HUES64 (cell line): Measurements from ENCODE around the gene CPA4.

Experiments used
- H3K27ac ChIP-seq: 2 replicates; pipeline ENCODE4 v1.7.0; 2013; ENCODE audit warnings: low read depth, low read length, inconsistent platforms
- H3K27me3 ChIP-seq: 2 replicates; pipeline ENCODE4 v1.6.1; 2013; ENCODE audit warnings: mild to moderate bottlenecking, low read length; ENCODE audit not compliant: insufficient read depth
- H3K36me3 ChIP-seq: 2 replicates; pipeline ENCODE4 v1.6.1; 2013; ENCODE audit warnings: mild to moderate bottlenecking, low read length; ENCODE audit not compliant: insufficient read depth
- H3K4me1 ChIP-seq: 2 replicates; pipeline ENCODE4 v1.6.1; 2013; ENCODE audit warnings: mild to moderate bottlenecking, low read length, moderate library complexity; ENCODE audit not compliant: insufficient read depth
- H3K4me3 ChIP-seq: 2 replicates; pipeline ENCODE4 v1.5.1; 2013; ENCODE audit warnings: mild to moderate bottlenecking, low read length, moderate library complexity
- H3K9ac ChIP-seq: 2 replicates; pipeline ENCODE4 v1.6.1; 2013; ENCODE audit warnings: mild to moderate bottlenecking, low read depth, low read length
- H3K9me3 ChIP-seq: 2 replicates; pipeline ENCODE4 v1.6.1; 2013; ENCODE audit warnings: low read depth, low read length; ENCODE audit not compliant: insufficient read depth
- WGBS: fragments of 150-250, 120-280 bp; methylation state at CpG from one replicate; pipeline ENCODE4 v1.1.7; 2013; ENCODE audit warnings: missing lambda C conversion rate; 5-methylcytosine and 5-hydroxymethylcytosine counted together

Gene CPA4

DNA sequence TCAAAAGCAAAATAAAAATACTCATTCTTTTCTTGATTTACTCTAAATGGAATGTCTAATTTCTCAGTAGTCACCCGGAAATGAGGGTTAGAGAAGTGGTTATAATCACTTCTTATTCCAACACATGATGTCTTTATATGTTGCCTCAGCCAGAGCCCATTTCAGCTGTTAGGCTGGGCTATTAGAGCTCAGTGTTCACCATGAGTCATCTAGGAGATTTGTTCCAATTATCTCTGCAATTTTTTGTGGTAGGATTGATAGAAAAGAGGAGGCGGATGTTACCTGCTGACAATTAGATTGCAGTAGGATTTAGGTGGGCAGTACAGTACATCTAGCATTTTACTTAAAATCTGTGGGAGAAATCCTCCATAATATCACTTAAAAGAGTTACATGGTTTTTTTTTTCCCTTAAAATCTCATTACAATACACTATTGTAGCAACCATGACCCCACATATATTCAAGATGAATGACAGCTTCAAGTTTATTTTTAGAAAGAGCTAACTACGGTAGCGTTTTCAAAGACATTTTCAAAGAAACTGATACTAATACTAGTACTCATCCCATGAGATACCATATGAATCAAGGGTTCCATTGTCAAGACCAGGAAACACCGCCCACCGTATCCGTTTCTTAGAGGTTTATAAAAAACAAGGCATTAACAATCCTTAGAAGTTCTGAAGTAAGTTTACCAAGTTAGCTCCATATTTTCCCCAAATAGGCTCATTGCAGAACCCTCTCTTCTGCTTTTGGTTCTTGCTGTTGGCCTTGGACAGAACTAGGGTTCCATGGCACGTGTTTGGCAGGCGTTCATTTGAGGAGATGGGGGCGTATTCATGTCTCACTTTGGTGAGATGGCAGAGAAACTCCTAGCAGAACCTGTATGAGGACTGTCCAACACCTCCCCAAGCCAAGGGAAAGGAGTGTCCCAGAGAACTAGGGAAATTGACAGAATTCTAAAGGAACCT lies 15.9 kb upstream of the CPA4 start:
- Histone ChIP-seq H3K9me3 (no peaks in the 10 kb centered on the region), H3K27me3 (no peaks in the 10 kb centered on the region), H3K27ac (no peak overlapping the region), H3K4me3 (no peak overlapping the region), H3K36me3 (no peaks in the 10 kb centered on the region), H3K9ac (no peak overlapping the region), H3K4me1 (peaks cover 45% of the 10 kb centered on the region)
- 94% methylated on average over 9 of the region's 10 CpGs for WGBS

GRCh38 chr7:130277763-130278643 lies 15.0 kb upstream of the CPA4 start:
- no peak overlapping the region for H3K9ac ChIP-seq
- H3K27ac ChIP-seq = no peak overlapping the region
- 70% methylated on average over 14 of the region's 15 CpGs for WGBS
- peaks cover 35% of the 10 kb centered on the region for H3K4me1 ChIP-seq
- H3K27me3 ChIP-seq = no peaks in the 10 kb centered on the region
- no peaks in the 10 kb centered on the region for H3K9me3 ChIP-seq
- no peaks in the 10 kb centered on the region for H3K36me3 ChIP-seq
- H3K4me3 ChIP-seq = no peak overlapping the region

GRCh38 chr7:130278860-130279259 lies 14.1 kb upstream of the CPA4 start:
- Histone ChIP-seq H3K9me3 (no peaks in the 10 kb centered on the region), H3K27me3 (no peaks in the 10 kb centered on the region), H3K36me3 (no peaks in the 10 kb centered on the region), H3K27ac (no peak overlapping the region), H3K4me3 (no peak overlapping the region), H3K4me1 (peaks cover 30% of the 10 kb centered on the region), H3K9ac (no peak overlapping the region)

- H3K36me3 ChIP-seq = no peaks in the 10 kb centered on the region
- H3K9me3 ChIP-seq = no peaks in the 10 kb centered on the region
- H3K4me1 ChIP-seq = peaks cover 26% of the 10 kb centered on the region
- H3K27me3 ChIP-seq = no peaks in the 10 kb centered on the region
- no peak overlapping the region for H3K4me3 ChIP-seq
- no peak overlapping the region for H3K9ac ChIP-seq
- 92% methylated on average over 2 of the region's 2 CpGs for whole genome bisulfite sequencing
- H3K27ac ChIP-seq = no peak overlapping the region
Measured at GRCh38 chr7:130279286-130279685, 13.7 kb upstream of the CPA4 start.

- WGBS = no CpG with 5 or more reads among the region's 1 CpG
- Histone ChIP-seq H3K4me3 (no peak overlapping the region), H3K4me1 (peaks cover 20% of the 10 kb centered on the region), H3K27me3 (no peaks in the 10 kb centered on the region), H3K27ac (no peak overlapping the region), H3K36me3 (no peaks in the 10 kb centered on the region), H3K9ac (no peak overlapping the region), H3K9me3 (no peaks in the 10 kb centered on the region)
Measured at GRCh38 chr7:130279906-130280305, 13.1 kb upstream of the CPA4 start.

- Histone ChIP-seq H3K4me1 (peaks cover 6% of the 10 kb centered on the region; the same call in 1 of the 2 replicates), H3K27ac (no peak overlapping the region), H3K9me3 (no peaks in the 10 kb centered on the region), H3K27me3 (no peaks in the 10 kb centered on the region), H3K36me3 (no peaks in the 10 kb centered on the region), H3K9ac (no peak overlapping the region), H3K4me3 (no peak overlapping the region)
- 97% methylated on average over 1 of the region's 1 CpG for WGBS
Measured at GRCh38 chr7:130281260-130281659, 11.7 kb upstream of the CPA4 start.

DNA sequence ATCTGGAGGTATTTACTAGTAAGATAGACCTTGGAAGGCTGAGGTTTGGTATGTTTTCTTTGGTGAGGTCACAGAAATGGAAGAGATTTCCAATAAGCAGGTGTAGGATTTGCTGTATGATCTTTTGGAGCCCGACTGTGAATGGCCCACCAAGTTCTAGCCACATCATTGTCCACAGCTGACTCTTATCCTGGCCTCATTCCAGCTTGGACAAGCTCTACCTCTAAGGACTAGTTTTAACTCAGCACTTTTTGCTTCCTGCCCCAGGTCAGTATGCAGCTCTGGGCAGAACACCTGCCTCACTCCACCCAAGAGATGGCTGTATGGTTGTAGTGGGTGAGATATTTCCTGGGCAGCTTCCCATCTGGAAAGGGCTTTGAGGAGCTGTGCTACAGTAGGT lies 6.1 kb upstream of the CPA4 start:
- Histone ChIP-seq H3K4me1 (no peaks in the 10 kb centered on the region), H3K27me3 (no peaks in the 10 kb centered on the region), H3K9ac (no peak overlapping the region), H3K9me3 (no peaks in the 10 kb centered on the region), H3K27ac (no peak overlapping the region), H3K4me3 (no peak overlapping the region), H3K36me3 (no peaks in the 10 kb centered on the region)
- 100% methylated on average over 1 of the region's 1 CpG for WGBS

DNA sequence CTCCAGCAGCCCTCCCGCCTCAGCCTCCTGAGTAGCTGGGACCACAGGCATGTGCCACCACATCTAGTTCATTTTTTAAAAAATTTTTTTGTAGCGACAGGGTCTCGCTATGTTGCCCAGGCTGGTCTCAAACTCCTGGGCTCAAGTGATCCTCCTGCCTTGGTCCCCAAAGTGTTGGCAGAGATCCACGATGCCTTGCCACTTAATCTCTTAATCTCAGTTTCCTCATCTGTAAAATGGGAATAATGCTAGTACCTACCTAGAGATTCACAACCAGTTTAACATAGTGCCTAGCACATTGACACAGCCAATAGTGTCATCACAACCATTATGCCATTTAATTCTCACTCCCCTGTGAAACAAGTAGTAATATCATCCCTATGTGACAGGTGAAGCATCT lies 4.8 kb upstream of the CPA4 start:
- Histone ChIP-seq H3K9me3 (no peaks in the 10 kb centered on the region), H3K9ac (no peak overlapping the region), H3K4me1 (no peaks in the 10 kb centered on the region), H3K27me3 (no peaks in the 10 kb centered on the region), H3K27ac (no peak overlapping the region), H3K36me3 (no peaks in the 10 kb centered on the region), H3K4me3 (no peak overlapping the region)
- WGBS = 94% methylated on average over 4 of the region's 4 CpGs

GRCh38 chr7:130288829-130289228 lies 4.1 kb upstream of the CPA4 start:
- Histone ChIP-seq H3K4me3 (no peak overlapping the region), H3K4me1 (no peaks in the 10 kb centered on the region), H3K27me3 (no peaks in the 10 kb centered on the region), H3K36me3 (no peaks in the 10 kb centered on the region), H3K27ac (no peak overlapping the region), H3K9me3 (no peaks in the 10 kb centered on the region), H3K9ac (no peak overlapping the region)
- 88% methylated on average over 5 of the region's 5 CpGs for WGBS

GRCh38 chr7:130289478-130289877 lies 3.5 kb upstream of the CPA4 start:
- no peaks in the 10 kb centered on the region for H3K4me1 ChIP-seq
- 93% methylated on average over 9 of the region's 9 CpGs for WGBS
- H3K4me3 ChIP-seq = no peak overlapping the region
- H3K27ac ChIP-seq = no peak overlapping the region
- no peak overlapping the region for H3K9ac ChIP-seq
- no peaks in the 10 kb centered on the region for H3K9me3 ChIP-seq
- H3K36me3 ChIP-seq = no peaks in the 10 kb centered on the region
- H3K27me3 ChIP-seq = no peaks in the 10 kb centered on the region

DNA sequence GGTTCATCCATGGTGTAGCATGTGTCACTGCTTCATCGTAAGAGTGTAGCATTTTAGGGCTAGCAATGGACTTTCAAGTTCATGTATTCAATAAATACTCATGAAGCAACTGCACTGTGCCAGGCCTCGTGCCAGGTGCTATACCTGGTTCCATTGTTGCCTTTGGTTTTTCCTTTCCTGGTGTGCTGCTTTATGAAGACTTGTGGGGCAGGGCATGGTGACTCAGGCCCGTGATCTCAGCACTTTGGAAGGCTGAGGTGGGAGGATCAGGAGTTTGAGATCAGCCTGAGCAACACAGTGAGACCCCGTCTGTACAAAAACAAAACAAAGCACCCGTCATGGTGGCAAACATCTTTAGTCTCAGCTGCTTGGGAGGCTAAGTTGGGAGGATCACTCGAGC lies 2.2 kb upstream of the CPA4 start:
- H3K4me1 ChIP-seq = no peaks in the 10 kb centered on the region
- 90% methylated on average over 6 of the region's 6 CpGs for WGBS
- no peak overlapping the region for H3K9ac ChIP-seq
- no peak overlapping the region for H3K27ac ChIP-seq
- H3K27me3 ChIP-seq = no peaks in the 10 kb centered on the region
- H3K36me3 ChIP-seq = no peaks in the 10 kb centered on the region
- H3K9me3 ChIP-seq = no peaks in the 10 kb centered on the region
- H3K4me3 ChIP-seq = no peak overlapping the region
